Gastrocnemius medialis (tissue), 4 donors: ENCODE measurements around the gene MSANTD3. TPM values are rescaled to one million over a fixed set of nuclear protein-coding genes. Genes with fewer than 3 reads are reported as not detected.
A peak's percentile ranks its signal among the peaks of the same experiment; 100 is the strongest.
"Not testable (repeated sequence)": the region's sequence is repeated elsewhere in the genome, so short reads cannot be mapped to it uniquely, and the experiment has no call there.

Experiments used
- ATAC-seq, 2 donors: fragments of 150-250 bp; one replicate each; pipeline ENCODE4 v1.9.1; 2016
- DNase-seq, 2 donors: peaks; one replicate each; pipeline ENCODE4 v3.0.0-alpha.2; 2019
- H3K27ac ChIP-seq, 4 donors: fragments of 200-600 bp; sonication (generic); 1 replicate in 1 of 4; 2 replicates in 3 of 4; pipeline ENCODE4 v1.5.1; 2016 to 2018; ENCODE audit warnings: mild to moderate bottlenecking in 2 of 4, moderate library complexity in 1 of 4
- H3K27me3 ChIP-seq, 3 donors: fragments of 200-600 bp; sonication (generic) in 2 of 3; 1 replicate in 1 of 3; 2 replicates in 2 of 3; pipeline versions ENCODE4 v1.5.1 to v1.6.0; 2016 to 2019; ENCODE audit warnings: mild to moderate bottlenecking in 1 of 3, moderate library complexity in 1 of 3
- H3K36me3 ChIP-seq, 2 donors: fragments of 200-600 bp; sonication (generic) in 1 of 2; one replicate each; pipeline ENCODE4 v1.5.1; 2017 to 2018
- H3K4me1 ChIP-seq, 2 donors: fragments of 200-600 bp; sonication (generic) in 1 of 2; one replicate each; pipeline ENCODE4 v1.5.1; 2016 to 2017; ENCODE audit warnings: mild to moderate bottlenecking in 2 of 2
- H3K4me3 ChIP-seq, 4 donors: fragments of 200-600 bp; sonication (generic) in 3 of 4; 1 replicate in 1 of 4; 2 replicates in 3 of 4; pipeline ENCODE4 v1.5.1; 2016 to 2019; ENCODE audit warnings: mild to moderate bottlenecking in 2 of 4
- H3K9me3 ChIP-seq, 3 donors: fragments of 200-600 bp; sonication (generic) in 2 of 3; 1 replicate in 1 of 3; 2 replicates in 2 of 3; pipeline ENCODE4 v1.5.1; 2016 to 2019
- POLR2A ChIP-seq, 2 donors: fragments of 450-650 bp; IDR thresholded peaks; one replicate each; pipeline ENCODE4 v1.6.1; 2017; ENCODE audit warnings: antibody characterized with exemption in 2 of 2, mild to moderate bottlenecking in 2 of 2, moderate library complexity in 2 of 2
- in situ Hi-C, 4 donors: fragments of 200-750 bp; cut with MboI; loops; one replicate each; pipeline versions ENCODE4 v1.15.0 to v1.8.0; 2017; ENCODE audit warnings: low sequenced_read_pairs in 4 of 4
- intact Hi-C: fragments of 100-400 bp; cut with DNase I; formaldehyde crosslinking; loops from one replicate; pipeline ENCODE4 v1.15.1; 2023; ENCODE audit warnings: low total_unique reads
- total RNA-seq, 4 donors: library from RNA; depleted of rRNA; stranded (reverse); fragments of >200 nt; gene quantifications; one replicate each; pipeline versions ENCODE4 v1.1.0 to v1.2.3, GENCODE V29; 2016
- TF ChIP-seq, protein P1 (sequence below), 5 experiments: fragments of 450-650 bp in 3 of 5; fragments of 200-600 bp in 2 of 5; sonication (generic) in 2 of 5; IDR thresholded peaks in 4 of 5; conservative IDR thresholded peaks in 1 of 5; 1 replicate in 4 of 5; 2 replicates in 1 of 5; pipeline ENCODE4 v1.5.1; 2016 to 2019; ENCODE audit warnings: antibody characterized with exemption in 5 of 5, mild to moderate bottlenecking in 3 of 5, moderate library complexity in 3 of 5

MSANTD3 gene
- total RNA-seq, 4 donors from 2014 or later: 23.3 to 62.6 (median 40.1) TPM

DNA sequence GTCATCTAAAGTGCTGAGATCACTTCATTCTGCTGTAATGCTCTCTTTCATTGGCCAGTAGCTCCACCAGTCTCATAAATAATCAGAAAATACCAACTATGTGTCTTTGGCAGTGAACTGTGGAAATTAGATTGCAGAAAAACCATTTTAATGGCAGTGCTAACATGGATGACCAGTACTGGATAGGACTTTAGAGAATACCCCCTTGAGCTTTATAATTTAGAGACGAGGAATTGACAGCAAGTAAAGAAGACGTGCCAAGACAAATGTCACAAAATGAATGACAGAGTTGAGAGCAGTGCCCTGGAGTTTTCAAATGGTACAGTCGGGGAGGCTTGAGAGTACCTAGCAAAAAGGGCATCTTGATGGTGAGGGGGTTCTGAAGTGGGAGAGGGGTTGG is 5.8 kb downstream of the MSANTD3 start:
- Histone ChIP-seq H3K4me3 (no peak overlapping the region), H3K27me3 (no peaks in the 10 kb centered on the region), H3K9me3 (no peaks in the 10 kb centered on the region), H3K27ac (no peak overlapping the region), H3K4me1 (peaks cover 19 to 35% of the 10 kb centered on the region in 2 donors), H3K36me3 (no peaks in the 10 kb centered on the region)
- in situ Hi-C loops (loop anchor here in 3 of 4 donors (10.0 to 25.0 kb wide), 3 partner anchors 152 to 162 kb away; partner anchors contain the start of gene CAVIN4 (in 1 of the 3)), intact Hi-C loops (no loop called here)
- ATAC-seq (no peak), DNase-seq (no peak)
- TF ChIP-seq, protein P1, sequence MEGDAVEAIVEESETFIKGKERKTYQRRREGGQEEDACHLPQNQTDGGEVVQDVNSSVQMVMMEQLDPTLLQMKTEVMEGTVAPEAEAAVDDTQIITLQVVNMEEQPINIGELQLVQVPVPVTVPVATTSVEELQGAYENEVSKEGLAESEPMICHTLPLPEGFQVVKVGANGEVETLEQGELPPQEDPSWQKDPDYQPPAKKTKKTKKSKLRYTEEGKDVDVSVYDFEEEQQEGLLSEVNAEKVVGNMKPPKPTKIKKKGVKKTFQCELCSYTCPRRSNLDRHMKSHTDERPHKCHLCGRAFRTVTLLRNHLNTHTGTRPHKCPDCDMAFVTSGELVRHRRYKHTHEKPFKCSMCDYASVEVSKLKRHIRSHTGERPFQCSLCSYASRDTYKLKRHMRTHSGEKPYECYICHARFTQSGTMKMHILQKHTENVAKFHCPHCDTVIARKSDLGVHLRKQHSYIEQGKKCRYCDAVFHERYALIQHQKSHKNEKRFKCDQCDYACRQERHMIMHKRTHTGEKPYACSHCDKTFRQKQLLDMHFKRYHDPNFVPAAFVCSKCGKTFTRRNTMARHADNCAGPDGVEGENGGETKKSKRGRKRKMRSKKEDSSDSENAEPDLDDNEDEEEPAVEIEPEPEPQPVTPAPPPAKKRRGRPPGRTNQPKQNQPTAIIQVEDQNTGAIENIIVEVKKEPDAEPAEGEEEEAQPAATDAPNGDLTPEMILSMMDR (IDR thresholded peaks at IDR 0.05 in 4 of 5, conservative IDR thresholded peaks at IDR 0.05 in 1 of 5): no peak
- no peak for TF ChIP-seq POLR2A (IDR thresholded peaks at IDR 0.05)

DNA sequence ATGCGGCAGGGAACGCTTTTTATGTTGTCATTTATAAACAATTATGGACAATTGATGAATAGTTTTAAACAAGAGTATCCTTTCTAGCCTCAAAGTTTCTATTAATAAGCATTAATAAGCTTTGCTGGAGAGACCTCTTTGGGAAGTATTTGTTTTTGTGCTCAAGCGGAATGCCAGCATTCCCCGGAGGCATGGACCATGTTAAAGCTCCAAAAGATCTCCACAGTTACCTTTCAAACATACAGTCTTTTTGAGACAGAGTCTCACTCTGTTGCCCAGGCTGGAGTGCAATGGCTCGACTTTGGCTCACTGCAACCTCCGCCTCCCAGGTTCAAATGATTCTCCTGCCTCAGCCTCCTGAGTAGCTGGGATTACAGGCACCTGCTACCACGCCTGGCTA is 9.6 kb downstream of the MSANTD3 start:
- no peak for DNase-seq
- H3K27ac ChIP-seq: no peak overlapping the region
- H3K4me1 ChIP-seq: peaks cover 21 to 31% of the 10 kb centered on the region in 2 donors
- in situ Hi-C loops (loop anchor here in 3 of 4 donors (10.0 to 25.0 kb wide), 3 partner anchors 148 to 158 kb away; partner anchors contain the start of gene CAVIN4 (in 1 of the 3)), intact Hi-C loops (no loop called here)
- no peak overlapping the region for H3K4me3 ChIP-seq
- no peak for ATAC-seq
- H3K9me3 ChIP-seq: no peaks in the 10 kb centered on the region
- no peaks in the 10 kb centered on the region for H3K36me3 ChIP-seq
- TF ChIP-seq, protein P1 (IDR thresholded peaks at IDR 0.05 in 4 of 5, conservative IDR thresholded peaks at IDR 0.05 in 1 of 5): no peak
- no peak for TF ChIP-seq POLR2A (IDR thresholded peaks at IDR 0.05)
- no peaks in the 10 kb centered on the region for H3K27me3 ChIP-seq

DNA sequence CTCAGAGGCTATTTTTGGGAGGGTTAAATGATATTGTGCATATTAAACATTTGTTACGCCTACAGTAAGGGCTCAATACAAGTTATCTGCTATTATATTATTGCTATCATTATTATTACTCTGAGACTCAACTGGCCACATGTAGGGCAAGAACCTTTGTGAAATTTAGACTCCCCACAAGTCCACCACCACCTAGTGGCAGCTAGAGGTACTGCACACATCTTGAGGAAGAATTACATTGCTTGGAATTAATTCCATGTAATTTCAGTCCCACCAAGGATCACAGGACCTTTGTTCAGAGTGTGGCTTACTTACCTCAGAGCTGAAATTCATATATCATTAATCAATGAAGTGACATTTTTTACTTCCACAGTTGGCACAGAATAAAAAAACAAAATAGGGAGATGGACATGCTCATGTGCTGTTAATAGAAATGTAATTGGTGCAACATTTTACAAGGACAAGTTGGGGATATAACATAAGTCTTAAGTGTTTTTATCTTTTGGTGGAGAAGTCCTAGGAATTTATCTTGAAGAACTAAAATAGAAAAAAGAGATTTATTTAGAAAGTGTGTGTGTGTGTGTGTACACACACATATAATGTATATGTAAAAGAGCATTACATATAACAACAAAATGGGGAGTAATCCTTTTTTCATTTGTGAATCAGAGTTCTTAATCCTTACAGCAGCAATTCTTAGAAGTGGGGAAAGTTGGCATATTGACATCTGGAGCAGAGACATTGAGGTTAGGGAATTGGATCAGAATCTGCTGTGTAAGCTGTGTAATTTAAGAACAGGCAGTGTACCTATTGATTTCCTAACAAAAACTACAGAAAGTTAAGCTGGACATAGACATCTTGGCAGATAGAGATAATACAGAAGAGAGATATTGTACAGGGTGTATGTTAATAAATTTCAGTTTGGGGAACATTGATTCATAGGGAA is 11.2 kb downstream of the MSANTD3 start:
- no peak overlapping the region for H3K4me3 ChIP-seq
- H3K9me3 ChIP-seq: no peaks in the 10 kb centered on the region
- TF ChIP-seq, protein P1 (IDR thresholded peaks at IDR 0.05 in 4 of 5, conservative IDR thresholded peaks at IDR 0.05 in 1 of 5): peak; percentile 82 to 95 (median 84)
- TF ChIP-seq POLR2A (IDR thresholded peaks at IDR 0.05): no peak
- peaks cover 19 to 23% of the 10 kb centered on the region in 2 donors for H3K4me1 ChIP-seq
- ATAC-seq: peak in 1 of 2 donors; percentile 28
- peak overlapping the region; percentile 71 to 83 (median 75) for H3K27ac ChIP-seq
- in situ Hi-C loops: loop anchor here in 3 of 4 donors (10.0 to 25.0 kb wide), 3 partner anchors 147 to 157 kb away; partner anchors contain the start of gene CAVIN4 (in 1 of the 3)
- peak; percentile 43 to 66 for DNase-seq
- intact Hi-C loops: loop anchor here (2.0 kb wide), 1 partner anchor 237 kb away; no protein-coding TSS in a partner anchor
- H3K27me3 ChIP-seq: no peaks in the 10 kb centered on the region
- no peaks in the 10 kb centered on the region for H3K36me3 ChIP-seq

DNA sequence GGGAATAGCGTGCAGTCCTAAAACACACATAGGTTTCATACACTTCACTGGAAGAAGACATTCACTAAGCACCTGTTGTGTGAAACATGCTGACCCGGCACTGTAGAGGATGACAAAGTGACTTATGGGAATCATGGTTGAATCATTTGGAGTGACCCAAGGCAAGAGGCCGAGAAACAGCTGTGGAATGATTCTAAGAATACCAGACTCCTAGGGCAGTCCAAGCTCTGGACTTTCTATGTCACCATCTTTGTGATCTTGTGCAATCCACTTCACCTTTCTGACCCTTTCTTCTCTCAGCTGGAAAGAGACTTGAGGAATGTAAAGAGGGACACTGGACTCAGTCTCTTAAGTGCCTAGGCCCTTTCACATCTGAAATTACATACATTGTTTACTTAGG is 13.1 kb downstream of the MSANTD3 start:
- no peak for TF ChIP-seq POLR2A (IDR thresholded peaks at IDR 0.05)
- TF ChIP-seq, protein P1 (IDR thresholded peaks at IDR 0.05 in 4 of 5, conservative IDR thresholded peaks at IDR 0.05 in 1 of 5): no peak
- DNase-seq (peak; percentile 75 to 89), ATAC-seq (peak; percentile 100)
- no peaks in the 10 kb centered on the region for H3K36me3 ChIP-seq
- peaks cover 19 to 22% of the 10 kb centered on the region in 2 donors for H3K4me1 ChIP-seq
- in situ Hi-C loops (loop anchor here in 2 of 4 donors (10.0 to 25.0 kb wide), 2 partner anchors 145 to 147 kb away; partner anchors contain the start of gene CAVIN4 (in 1 of the 2)), intact Hi-C loops (loop anchor here (1.0 to 2.0 kb wide), 3 partner anchors 13 to 141 kb away; partner anchors contain the start of gene MSANTD3)
- H3K4me3 ChIP-seq: no peak overlapping the region
- peak overlapping the region; percentile 71 to 83 (median 75) for H3K27ac ChIP-seq
- no peaks in the 10 kb centered on the region for H3K27me3 ChIP-seq
- H3K9me3 ChIP-seq: no peaks in the 10 kb centered on the region

DNA sequence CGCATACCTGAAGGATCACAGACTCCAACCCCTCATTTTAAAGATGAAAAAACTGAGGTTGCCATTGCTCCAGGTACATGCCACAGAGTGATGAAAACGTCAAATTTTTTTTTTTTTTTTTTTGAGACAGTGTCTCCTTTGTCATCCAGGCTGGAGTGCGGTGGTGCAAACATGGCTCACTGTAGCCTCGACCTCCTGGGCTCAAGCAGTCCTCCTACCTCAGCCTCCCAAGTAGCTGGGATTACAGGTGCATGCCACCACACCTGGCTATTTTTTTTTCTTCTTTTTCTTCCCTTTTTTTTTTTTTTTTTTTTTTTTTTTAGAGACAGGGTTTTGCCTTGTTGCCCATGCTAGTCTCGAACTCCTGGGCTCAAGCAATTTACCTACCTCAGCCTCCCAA is 13.5 kb downstream of the MSANTD3 start:
- in situ Hi-C loops: loop anchor here in 2 of 4 donors (10.0 to 25.0 kb wide), 2 partner anchors 144 to 147 kb away; partner anchors contain the start of gene CAVIN4 (in 1 of the 2)

More for the DNA sequence above, 13.5 kb downstream of the MSANTD3 start:
- not testable (repeated sequence) for H3K4me3 ChIP-seq, H3K27me3 ChIP-seq, DNase-seq, H3K36me3 ChIP-seq, H3K9me3 ChIP-seq
- peak overlapping the region in 3 of 4 donors; percentile 38 to 72 (median 64) for H3K27ac ChIP-seq
- intact Hi-C loops: loop anchor here (1.0 to 2.0 kb wide), 3 partner anchors 13 to 140 kb away; partner anchors contain the start of gene MSANTD3
- peaks cover 19 to 22% of the 10 kb centered on the region in 2 donors for H3K4me1 ChIP-seq
- ATAC-seq: peak in 1 of 2 donors; percentile 2
